ENCODE measurements around the gene LIM2.

LIM2 gene

DNA sequence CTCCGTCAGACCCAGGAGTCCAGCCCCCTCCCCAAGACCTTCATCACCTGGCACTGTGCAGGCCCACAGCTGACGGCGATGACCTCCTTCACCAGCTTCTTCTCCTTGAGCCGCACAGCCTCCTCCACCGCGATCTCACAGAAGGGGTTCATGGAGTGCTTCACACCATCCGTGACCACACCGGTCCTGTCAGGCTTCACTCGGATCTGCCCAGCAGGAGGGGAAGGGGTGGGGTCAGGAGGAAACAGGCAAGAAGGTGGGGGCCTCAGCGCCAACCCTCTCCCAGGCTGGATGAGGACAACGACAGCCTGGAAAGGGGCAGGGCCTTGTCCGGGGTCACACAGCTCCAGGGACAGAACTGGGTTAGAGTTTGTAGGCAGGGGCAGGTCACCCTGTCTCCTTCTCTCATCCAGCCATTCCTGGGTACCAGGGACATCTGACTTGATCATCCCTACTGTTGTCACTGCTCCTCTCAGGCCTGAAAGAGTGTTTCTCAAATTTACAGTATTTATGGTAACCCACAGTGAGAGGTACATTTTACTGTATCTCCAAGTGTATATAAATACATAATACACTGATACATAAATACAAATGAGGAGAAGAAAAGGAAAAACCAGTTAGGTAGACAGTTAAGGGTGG lies 33.6 kb downstream of the LIM2 start:
- TF ChIP-seq CTCF (IDR thresholded peaks at IDR 0.05; ENCODE audit: low read length) (no peak), EZH2 (optimal IDR thresholded peaks at IDR 0.05; ENCODE audit: low read depth, low read length) (no peak), EZH2phosphoT487 (IDR thresholded peaks at IDR 0.05; ENCODE audit: low read length) (no peak)
- H3K9ac ChIP-seq (ENCODE audit: low read length) = no peak overlapping the region
- H3K4me2 ChIP-seq (ENCODE audit: low read depth, low read length) = no peak overlapping the region

GRCh38 chr19:51352783-51353360 lies 34.9 kb downstream of the LIM2 start:
- H3K4me1 ChIP-seq (ENCODE audit: low read length) = no peaks in the 10 kb centered on the region
- no peaks in the 10 kb centered on the region for H3K79me2 ChIP-seq (ENCODE audit: low read length)
- H3K27me3 ChIP-seq (replicated peaks; ENCODE audit: insufficient read depth, low read length) = no peaks in the 10 kb centered on the region
- H3K9me3 ChIP-seq (replicated peaks; ENCODE audit: insufficient read depth, low read length) = no peaks in the 10 kb centered on the region
- H3F3A ChIP-seq (ENCODE audit: insufficient read depth, low read length) = no peaks in the 10 kb centered on the region
- no peak for TF ChIP-seq EZH2 (optimal IDR thresholded peaks at IDR 0.05; ENCODE audit: low read depth, low read length)
- TF ChIP-seq CTCF (IDR thresholded peaks at IDR 0.05; ENCODE audit: low read length) = no peak
- no peak for TF ChIP-seq EZH2phosphoT487 (IDR thresholded peaks at IDR 0.05; ENCODE audit: low read length)
- H3K4me2 ChIP-seq (ENCODE audit: low read depth, low read length) = no peak overlapping the region
- no peak overlapping the region for H3K27ac ChIP-seq (ENCODE audit: low read length)
- no peaks in the 10 kb centered on the region for H3K9me2 ChIP-seq (replicated peaks; ENCODE audit: insufficient read depth, low read length)
- H3K4me3 ChIP-seq (ENCODE audit: low read length) = no peak overlapping the region
- H4K20me1 ChIP-seq (ENCODE audit: insufficient read depth, low read length) = no peaks in the 10 kb centered on the region
- H3K9ac ChIP-seq (ENCODE audit: low read length) = no peak overlapping the region
- H2AFZ ChIP-seq (ENCODE audit: low read length) = no peak overlapping the region
- H3K36me3 ChIP-seq (replicated peaks; ENCODE audit: insufficient read depth, low read length) = no peaks in the 10 kb centered on the region
- DNase-seq = no peak

More for the DNA sequence above, 33.6 kb downstream of the LIM2 start:
- Histone ChIP-seq H3K4me3 (ENCODE audit: low read length) (no peak overlapping the region), H3K27ac (ENCODE audit: low read length) (no peak overlapping the region), H3K79me2 (ENCODE audit: low read length) (no peaks in the 10 kb centered on the region), H4K20me1 (ENCODE audit: insufficient read depth, low read length) (no peaks in the 10 kb centered on the region), H3K9me3 (replicated peaks; ENCODE audit: insufficient read depth, low read length) (no peaks in the 10 kb centered on the region), H3K4me1 (ENCODE audit: low read length) (no peaks in the 10 kb centered on the region), H3F3A (ENCODE audit: insufficient read depth, low read length) (no peaks in the 10 kb centered on the region), H2AFZ (ENCODE audit: low read length) (no peak overlapping the region), H3K9me2 (replicated peaks; ENCODE audit: insufficient read depth, low read length) (no peaks in the 10 kb centered on the region), H3K27me3 (replicated peaks; ENCODE audit: insufficient read depth, low read length) (no peaks in the 10 kb centered on the region), H3K36me3 (replicated peaks; ENCODE audit: insufficient read depth, low read length) (no peaks in the 10 kb centered on the region)
- no peak for DNase-seq

- Histone ChIP-seq H2AFZ (ENCODE audit: low read length) (no peak overlapping the region), H3K4me2 (ENCODE audit: low read depth, low read length) (no peak overlapping the region), H3F3A (ENCODE audit: insufficient read depth, low read length) (no peaks in the 10 kb centered on the region), H3K9me2 (replicated peaks; ENCODE audit: insufficient read depth, low read length) (no peaks in the 10 kb centered on the region), H3K27ac (ENCODE audit: low read length) (no peak overlapping the region), H3K4me1 (ENCODE audit: low read length) (no peaks in the 10 kb centered on the region), H3K27me3 (replicated peaks; ENCODE audit: insufficient read depth, low read length) (no peaks in the 10 kb centered on the region), H3K79me2 (ENCODE audit: low read length) (no peaks in the 10 kb centered on the region), H3K4me3 (ENCODE audit: low read length) (no peak overlapping the region), H4K20me1 (ENCODE audit: insufficient read depth, low read length) (no peaks in the 10 kb centered on the region), H3K9ac (ENCODE audit: low read length) (no peak overlapping the region), H3K9me3 (replicated peaks; ENCODE audit: insufficient read depth, low read length) (no peaks in the 10 kb centered on the region), H3K36me3 (replicated peaks; ENCODE audit: insufficient read depth, low read length) (no peaks in the 10 kb centered on the region)
- no peak for DNase-seq
- TF ChIP-seq EZH2phosphoT487 (IDR thresholded peaks at IDR 0.05; ENCODE audit: low read length) (no peak), EZH2 (optimal IDR thresholded peaks at IDR 0.05; ENCODE audit: low read depth, low read length) (no peak), CTCF (IDR thresholded peaks at IDR 0.05; ENCODE audit: low read length) (no peak)
Measured at GRCh38 chr19:51351266-51351990, 36.3 kb downstream of the LIM2 start.

Measured in MM.1S (cell line).